ENCODE measurements around the gene LRRC4C. TPM values are rescaled to one million over a fixed set of nuclear protein-coding genes. Genes with fewer than 3 reads are reported as not detected.

The LRRC4C gene
- total RNA-seq, 1 donor from 2014 or later = not detected

DNA sequence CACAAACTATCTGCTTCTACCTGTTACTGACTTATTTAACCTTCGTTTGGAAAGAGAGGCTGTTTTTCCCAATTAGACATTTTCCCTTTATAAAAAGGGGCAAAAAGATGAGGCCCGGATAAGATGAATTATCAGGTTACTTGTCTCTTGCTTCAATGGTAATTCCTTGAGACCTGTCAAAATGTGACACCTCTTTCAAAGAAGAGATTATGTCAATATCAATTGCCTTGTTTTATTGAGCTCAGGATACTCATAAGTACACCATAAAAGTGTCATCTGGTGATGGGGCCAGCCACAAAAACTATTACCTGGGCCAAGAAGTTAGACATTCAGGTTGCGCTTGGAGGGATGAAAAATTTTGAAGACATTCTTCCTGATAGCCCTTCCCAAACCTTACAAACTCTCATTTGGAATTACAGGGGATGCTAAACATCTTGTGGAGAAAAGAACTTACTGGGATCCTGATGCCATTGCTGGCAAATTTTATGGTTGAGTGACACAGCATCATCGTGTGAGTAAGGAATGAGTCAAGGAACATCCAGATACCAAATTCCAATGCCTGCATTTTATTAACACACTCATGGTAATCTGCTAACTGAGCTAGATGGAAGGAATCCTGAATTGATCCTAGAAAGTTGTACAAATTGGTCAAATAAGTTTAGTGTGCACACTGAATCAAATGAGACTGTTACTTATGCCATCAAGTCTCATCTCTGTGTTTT, 1071.2 kb downstream of the LRRC4C start:
- no peak for DNase-seq (ENCODE audit: low read depth)

DNA sequence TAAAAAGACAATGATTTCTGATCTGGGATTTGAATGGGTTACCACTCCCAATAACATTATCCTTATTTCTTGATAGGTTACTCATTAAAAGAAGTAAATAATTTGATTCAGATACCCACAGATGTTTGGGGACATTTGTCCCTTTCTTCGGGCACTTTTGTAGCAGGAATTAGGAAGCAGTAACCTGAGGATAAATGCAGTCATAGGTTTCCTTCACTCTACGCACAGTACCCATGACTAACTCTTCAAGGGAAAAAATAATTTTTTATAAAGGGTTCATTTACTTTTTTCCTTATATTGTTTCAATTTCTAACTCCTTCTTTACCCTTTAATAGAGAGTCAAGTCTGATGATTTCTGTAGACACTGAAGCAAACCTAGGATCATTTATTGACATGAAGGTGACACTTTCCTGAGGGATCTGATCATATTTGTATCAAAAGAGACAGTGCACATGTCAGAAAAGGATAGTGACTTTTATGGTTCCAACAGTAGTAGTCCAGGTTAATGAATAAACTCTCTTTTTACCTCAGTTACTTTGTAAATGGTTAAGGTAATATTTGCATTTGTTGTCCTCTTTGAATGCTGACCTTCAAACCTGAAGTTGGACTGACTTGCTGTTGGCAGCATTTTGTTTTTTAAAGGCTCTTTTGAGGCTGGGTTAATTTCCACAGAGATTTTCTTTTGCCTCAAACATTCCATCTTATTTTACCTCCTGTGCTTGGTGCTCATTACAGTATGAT, 1072.0 kb downstream of the LRRC4C start:
- no peak for DNase-seq (ENCODE audit: low read depth)

DNA sequence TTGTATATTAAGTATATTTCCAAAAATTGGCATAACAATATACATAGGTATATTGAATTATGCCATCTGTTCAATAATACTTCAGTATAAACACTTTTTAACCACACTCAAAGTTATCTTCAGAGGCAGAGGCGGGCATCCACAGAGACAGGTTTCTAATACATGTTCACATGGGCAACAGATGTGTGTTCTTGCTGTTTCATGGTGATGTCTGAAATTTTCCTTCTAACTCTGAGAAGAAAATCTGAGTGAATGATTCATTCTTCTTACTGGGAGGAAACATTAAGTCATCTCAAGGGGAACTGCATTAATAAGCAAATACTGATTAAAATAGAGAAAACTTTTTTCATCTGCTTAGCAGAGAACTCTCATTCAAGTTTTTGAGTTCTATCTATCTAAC, 1074.5 kb downstream of the LRRC4C start:
- DNase-seq (ENCODE audit: low read depth) = no peak

DNA sequence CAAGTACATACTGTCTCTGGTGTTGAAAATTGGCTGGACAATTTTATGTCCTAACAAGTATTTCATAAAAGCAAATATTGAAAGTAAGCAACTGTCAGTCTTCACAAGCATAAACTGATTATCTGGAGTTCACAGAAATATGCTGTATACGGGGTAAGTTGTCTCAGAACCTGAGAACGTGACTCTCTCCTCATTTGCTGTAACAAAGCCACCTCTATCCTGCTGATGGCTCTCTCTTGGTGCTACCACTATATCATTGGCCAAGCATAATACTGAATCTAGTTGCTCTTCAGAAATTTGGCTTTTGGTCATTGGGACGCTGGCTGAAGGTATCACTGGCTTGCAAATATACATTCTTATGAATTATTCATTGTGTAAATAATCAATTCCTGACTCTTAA, 1078.0 kb downstream of the LRRC4C start:
- DNase-seq (ENCODE audit: low read depth) = no peak

DNA sequence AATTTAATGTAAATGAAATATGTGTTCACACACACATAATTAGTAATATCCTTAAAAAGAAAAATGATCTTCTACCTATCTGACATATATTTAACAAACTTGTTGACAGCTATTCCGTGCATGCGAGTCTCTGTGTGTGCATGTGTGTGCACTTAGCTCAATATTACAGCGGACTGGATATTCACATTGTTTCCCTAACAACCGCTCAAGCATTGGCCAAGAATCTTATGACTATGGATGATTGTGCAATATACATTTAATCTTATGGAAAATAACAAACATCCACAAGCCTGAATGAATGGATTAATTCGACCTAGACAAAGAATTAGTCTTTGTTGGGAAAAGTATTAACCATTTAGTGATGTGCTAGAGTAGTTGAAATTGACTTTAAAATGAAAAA, 1078.6 kb downstream of the LRRC4C start:
- no peak for DNase-seq (ENCODE audit: low read depth)

DNA sequence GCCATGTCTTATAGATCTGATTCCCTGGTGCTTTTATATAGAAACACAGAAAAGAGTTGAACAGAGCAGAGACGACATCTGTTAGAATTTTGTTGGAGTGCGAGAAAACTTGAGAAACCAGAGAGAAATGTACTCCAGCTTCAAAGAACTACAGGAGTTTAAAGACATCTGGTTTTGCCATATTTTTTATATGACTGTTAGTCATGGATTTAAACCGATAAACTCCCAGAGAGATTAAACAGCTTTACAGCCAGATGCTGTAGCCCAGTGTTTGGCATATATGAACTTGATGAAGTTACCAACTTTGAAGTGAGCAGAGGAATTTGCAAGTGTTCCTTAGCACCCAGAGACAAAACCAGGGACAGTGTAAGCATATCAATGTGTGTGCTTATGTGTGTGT, 1083.1 kb downstream of the LRRC4C start:
- DNase-seq (ENCODE audit: low read depth) = no peak

DNA sequence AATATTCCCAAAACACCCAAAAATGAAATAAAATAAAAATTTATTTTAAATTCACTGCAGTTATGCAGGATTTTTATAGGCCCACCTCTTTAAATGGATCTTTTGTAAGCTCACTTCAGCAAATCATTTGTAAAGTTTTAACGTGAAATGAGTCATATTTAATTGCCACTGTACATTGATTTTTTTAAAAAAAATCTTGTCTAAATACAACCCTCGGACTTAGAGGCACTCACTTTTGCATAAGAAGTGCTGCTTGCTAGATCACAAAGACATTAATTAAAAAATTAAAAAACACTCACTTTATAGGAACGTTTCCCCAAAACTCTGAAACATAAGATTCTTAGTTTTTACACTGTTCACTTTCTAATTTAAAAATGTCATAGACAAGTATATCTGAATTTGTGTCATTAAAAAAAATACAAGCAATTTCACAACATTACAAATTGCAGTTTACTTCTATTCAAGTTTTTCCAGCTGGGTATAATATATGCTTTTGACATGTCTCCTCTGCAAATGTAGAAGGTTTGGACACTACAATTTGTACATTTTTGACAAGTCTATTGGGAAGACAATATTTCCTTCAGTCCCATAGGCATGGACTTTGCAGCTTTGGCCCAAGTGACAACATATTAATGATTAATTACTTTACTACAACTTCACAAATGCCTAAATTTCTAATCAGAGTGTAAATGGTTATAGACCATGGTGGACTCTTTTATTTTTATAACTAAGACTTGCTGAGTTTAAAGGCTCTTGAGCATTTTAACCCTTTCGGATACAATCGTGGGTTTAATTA, 1088.4 kb downstream of the LRRC4C start:
- no peak for DNase-seq (ENCODE audit: low read depth)

DNA sequence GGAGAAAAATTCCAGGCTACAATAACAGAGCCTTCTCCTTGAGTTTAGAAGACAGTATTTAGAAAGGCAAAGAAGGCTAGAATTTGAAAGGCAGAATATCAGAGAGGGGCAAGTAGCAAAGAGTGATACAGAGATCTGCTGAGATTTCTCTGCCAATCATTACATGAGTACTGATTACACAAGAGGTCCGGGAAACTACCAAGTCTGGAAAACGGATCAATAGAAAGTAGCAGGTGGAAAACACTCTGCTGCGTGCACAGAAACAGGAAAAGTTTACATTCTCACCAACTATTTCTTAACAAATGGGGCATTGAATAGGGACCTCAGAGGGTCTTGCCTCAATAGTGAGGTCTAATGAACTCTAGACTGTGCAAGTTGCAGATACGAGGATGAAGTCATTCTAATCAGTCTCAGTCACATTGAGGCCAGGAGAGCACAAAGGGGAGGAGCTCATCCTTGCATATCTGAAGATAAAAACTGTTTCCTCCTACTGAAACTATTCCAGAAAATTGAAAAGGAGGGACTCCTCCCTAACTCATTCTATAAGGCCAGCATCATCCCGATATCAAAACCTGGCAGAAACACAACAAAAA, 1099.2 kb downstream of the LRRC4C start:
- no peak for DNase-seq (ENCODE audit: low read depth)

DNA sequence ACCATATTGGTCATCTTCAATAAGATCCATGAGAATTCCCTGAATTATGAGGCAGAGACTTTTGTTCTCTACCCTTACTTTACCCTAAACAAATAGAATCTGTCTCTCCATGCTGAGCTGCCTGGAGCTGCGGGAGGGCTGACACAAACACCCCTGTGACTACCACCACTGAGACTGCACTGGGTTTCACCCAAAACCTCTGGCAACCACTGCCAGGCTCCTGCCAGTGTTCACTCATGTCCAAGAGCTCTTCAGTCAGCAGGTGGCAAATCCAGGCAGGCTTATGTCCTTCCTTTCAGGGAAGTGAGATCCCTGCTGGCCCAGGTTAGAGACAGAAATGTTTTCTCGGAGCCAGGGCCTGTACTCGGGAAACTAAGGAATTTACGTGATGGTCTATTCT, 1105.3 kb downstream of the LRRC4C start:
- DNase-seq (ENCODE audit: low read depth) = no peak

DNA sequence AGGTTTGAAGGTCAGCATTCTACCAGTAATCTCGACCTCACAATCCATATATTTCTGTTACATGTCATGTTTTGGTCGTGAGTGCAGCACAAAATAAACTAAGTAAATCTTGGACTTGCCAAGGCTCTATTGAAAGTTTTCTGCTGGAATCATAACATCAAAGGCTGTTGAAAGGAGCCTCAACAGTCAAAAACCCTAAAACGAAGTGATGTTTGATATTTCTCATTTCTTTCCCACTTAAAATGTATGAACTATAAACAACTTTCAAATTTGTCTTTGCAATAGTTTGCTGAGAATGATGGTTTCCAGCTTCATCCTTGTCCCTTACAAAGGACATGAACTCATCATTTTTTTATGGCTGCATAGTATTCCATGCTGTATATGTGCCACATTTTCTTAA, 1118.5 kb downstream of the LRRC4C start:
- no peak for DNase-seq (ENCODE audit: low read depth)

DNA sequence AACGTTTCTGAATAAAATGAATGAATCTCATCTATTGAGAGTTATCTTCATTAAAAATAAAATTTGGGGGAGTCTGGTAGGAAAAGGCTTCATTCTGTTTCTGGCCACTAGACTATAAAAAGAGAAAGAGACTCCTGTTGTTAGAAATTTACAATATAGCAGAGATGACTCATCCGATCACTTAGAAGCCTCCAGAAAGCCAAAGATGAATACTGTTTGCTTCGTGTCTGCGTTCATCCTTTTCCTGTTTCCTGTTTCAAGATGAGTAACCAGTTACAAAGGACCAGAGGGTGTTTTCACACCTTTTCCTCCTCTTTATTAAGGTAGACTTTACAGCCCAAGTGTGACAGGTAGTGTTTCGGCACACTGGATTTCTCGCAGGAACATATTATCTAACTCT, 1120.7 kb downstream of the LRRC4C start:
- no peak for DNase-seq (ENCODE audit: low read depth)

DNA sequence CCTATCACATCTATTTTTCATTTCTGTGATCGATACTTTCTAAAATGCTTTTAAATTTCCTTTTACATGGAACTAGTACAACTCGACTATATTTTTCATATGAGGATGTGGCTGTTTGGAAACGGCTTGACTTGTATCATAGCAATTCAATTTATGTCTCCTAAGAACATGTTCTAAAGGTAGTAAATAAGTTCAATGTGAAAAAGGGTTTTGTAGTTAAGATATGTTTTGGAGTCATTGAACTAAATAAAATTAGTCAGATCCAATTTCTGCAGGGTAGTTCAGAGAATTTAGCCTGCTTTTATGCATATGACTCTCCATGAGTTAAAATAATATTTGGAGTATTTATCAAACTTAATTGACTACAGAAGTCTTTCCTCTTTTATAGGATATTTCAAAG, 1121.4 kb downstream of the LRRC4C start:
- no peak for DNase-seq (ENCODE audit: low read depth)

DNA sequence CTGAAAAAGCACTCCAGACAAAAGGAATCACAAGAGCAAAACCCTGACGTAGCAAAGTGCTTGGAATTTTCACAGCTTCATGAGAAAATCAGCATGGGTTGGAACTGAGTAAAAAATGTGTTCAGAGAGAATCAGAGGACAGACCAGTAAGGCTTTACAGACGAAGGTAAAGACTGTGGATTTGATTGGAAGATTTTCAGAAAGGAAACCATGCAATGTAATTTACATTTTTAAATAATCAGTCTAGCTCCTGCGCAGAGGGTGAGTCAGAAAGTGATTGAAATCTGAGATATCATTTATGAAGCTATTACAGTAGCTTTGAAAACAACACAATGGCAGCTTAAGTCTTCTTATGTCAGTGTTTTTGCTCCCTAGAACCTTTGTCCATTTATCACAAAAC, 1122.3 kb downstream of the LRRC4C start:
- DNase-seq (ENCODE audit: low read depth) = no peak

DNA sequence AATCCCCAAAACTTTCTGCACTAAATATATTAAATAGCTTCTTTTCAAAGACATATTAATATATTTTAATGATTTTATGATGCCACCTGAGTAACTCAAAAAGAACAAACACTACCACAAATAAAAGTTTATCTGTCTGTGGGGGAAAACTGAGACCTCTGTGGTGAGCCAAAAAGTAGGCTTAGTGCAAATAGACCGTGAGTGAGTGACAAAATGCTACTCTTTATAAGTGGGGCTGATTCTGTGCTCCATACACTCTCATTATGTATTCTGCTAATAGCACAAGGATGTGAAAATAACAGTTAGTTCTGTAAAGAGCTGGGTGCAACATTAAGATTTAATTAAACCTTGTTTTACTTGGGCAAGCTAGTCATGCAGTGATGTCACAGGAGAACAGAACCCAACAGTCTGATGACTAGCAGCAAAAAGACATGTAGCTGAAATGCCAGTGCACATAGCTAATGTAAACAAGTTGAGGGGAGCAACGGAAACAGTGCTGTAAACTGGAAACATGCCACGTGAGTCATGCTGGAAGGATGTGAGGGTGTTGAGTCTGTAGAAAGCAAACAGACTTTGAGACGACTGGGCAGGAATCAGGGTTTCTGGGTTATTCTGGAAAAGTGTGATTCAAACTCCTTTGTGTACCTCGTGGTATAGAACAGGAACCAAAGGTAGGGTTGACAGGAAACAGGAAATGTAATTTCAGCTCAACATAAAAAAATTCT, 1130.4 kb downstream of the LRRC4C start:
- DNase-seq (ENCODE audit: low read depth) = peak; percentile 35

DNA sequence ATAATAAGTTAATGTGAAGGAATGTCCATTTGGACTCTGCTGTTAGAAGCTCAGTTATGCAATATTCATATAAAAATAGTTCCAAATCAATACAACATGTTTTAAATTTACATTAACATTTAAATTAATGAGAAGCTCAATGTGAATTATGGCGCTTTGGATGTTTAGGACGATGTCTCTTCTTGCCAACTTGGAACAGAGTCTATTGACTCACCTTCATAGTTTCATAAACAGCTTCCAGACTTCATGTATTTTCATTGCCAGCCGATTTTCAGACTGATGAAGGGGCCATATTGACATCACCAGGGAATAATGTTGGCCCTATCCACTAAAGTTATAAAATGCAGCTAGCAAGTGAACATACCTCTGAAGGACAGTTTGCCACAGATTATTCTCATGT, 1136.2 kb downstream of the LRRC4C start:
- DNase-seq (ENCODE audit: low read depth) = no peak

DNA sequence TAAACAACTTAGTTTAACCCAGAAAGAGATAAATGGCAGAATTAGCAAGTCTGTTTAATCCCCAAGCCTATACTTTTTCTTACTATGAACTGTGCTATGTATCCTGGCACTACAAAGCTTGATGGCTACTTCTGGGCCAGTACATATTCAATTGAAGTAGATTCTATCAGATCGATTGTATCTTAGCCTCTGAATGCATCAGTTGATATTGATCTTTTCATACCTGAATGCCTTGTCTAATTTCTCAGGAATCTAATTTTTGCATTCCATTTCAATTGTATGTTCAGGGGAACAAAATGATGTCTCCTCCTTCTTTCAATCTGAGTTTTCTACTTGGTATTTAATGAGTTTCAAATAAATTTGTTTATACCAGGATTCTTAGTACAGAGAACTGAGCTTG, 1137.9 kb downstream of the LRRC4C start:
- no peak for DNase-seq (ENCODE audit: low read depth)

DNA sequence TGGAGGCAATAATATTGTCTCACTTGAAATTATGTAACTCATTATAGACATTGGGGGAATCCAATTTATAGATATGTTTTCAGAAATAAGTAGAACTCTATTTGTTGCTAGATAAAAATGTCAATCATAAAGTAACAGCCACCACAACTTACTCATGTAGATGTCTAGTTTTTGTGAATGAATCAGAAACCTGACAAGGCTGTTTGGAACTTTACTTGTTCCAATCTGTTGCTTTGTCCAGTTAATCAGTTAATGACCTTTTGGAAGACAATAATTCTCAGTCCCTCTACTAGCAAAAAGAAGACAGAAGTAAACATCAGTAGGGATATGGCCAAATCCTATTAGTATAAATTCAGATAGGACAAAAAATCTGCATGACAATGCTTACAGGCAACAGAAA, 1143.3 kb downstream of the LRRC4C start:
- DNase-seq (ENCODE audit: low read depth) = no peak

DNA sequence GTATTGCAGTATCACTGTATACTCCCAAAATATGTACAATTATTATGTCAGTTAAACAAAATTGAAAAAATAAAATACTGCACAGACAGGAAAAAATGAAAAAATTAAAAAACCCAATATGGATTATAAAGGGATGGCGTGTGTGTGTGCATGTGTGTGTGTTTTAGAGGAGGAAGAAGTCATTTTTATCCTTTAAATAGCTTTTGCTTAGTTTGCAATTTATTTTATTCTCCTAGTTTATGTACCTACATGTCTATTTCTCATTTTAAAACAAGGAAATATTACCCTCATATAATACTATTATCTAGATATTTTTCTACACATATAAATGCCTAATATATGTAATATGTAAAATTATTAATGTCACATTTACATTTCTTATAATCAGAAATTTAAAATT, 1144.3 kb downstream of the LRRC4C start:
- no peak for DNase-seq (ENCODE audit: low read depth)

DNA sequence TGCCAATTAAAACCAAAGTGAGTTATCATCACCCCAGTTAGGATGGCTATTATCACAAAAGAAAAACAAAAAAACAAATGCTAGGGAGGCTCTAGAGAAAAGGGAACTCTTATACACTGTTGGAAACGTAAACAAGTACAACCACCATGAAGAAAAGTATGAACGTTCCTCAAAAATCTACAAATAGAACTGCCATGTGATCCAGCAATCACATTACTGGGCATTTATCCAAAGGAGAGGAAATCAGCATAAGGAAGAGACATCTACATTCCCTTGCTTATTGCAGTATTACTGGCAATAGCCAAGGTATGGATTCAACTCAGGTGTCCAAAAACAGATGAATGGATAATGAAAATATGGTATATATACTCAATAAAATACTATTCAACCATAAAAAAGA, 1145.1 kb downstream of the LRRC4C start:
- no peak for DNase-seq (ENCODE audit: low read depth)

DNA sequence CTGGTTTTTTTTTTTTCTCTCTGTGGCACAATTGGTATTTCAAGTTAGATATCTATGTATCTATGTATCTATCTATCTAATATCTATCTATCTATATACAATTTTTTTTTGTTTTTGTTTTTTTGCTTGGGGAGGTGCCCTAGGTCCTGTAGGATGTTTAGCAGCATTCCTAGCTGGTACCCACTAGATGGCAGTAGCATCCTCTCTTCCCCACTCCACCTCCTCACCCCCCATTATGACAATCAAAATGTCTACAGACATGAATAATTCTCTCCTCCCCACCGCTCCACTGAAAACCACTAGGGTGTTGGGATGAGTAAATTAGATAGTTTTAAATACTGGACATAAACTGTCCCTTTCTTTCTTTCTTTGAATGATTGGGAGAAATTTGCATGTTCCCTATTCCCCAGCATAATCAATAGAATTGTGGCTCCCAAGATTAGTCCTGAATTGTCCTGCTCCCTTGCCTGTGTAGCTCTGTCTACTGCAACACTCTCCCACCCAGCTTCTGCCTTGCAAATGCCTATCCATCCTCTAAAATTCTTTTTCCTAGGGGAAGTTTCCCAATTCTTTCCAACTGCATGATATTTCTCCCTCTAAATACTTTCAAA, 1152.4 kb downstream of the LRRC4C start:
- DNase-seq (ENCODE audit: low read depth) = no peak

DNA sequence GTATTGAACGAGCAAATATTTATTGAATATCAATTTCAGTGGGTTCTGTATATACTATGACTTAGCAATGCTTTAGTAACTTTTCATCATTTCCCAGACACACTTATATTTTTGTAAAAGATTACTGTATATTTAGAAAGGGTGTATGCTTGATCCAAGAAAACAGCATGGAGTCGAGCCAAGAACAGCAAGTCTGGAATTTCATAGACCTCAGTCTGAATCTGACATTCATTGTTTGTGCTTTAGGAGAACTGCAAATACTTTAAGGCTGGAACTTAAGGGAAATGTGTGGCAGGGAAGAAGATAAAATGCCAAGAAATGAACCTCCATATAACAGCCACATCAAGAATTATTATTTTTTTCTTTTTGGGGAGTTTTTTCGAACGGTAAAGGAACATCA, 1156.8 kb downstream of the LRRC4C start:
- DNase-seq (ENCODE audit: low read depth) = no peak

Measured in myocyte (in vitro differentiated cells).